Activated naive CD4-positive, alpha-beta T cell (primary cell): Measurements from ENCODE around the gene GARRE1.
A peak's percentile ranks its signal among the peaks of the same experiment; 100 is the strongest.
"Not testable (repeated sequence)": the region's sequence is repeated elsewhere in the genome, so short reads cannot be mapped to it uniquely, and the experiment has no call there.

ENCODE experiments used
- DNase-seq, 4 experiments: peaks; one replicate each; lab custom pipeline; 2025; lab: John Stamatoyannopoulos, UW

GARRE1 gene

GRCh38 chr19:34230820-34231219 is 23.5 kb upstream of the GARRE1 start:
- DNase-seq, result no peak

DNA sequence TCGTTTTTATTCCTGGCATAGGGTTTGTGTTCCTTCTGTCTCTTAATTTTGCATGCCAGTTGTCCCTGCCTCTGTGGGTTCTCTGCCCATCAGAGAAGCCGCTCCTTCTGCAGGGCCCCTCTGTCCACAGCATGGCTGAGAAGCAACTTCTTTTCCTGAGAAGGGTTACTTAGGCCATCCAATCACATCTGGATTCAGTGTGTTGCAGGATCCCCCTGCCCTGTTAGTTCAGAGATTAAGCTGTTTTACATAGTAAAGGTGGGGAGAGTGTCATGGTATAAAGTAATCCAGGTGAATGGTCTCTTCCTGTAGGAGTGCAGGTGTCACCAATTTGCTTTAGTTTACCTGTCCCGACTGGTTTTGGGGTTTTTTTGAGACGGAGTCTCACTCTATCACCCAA is 22.9 kb upstream of the GARRE1 start:
- no peak for DNase-seq

- DNase-seq, result no peak
Measured at GRCh38 chr19:34232566-34233481, 21.5 kb upstream of the GARRE1 start.

DNA sequence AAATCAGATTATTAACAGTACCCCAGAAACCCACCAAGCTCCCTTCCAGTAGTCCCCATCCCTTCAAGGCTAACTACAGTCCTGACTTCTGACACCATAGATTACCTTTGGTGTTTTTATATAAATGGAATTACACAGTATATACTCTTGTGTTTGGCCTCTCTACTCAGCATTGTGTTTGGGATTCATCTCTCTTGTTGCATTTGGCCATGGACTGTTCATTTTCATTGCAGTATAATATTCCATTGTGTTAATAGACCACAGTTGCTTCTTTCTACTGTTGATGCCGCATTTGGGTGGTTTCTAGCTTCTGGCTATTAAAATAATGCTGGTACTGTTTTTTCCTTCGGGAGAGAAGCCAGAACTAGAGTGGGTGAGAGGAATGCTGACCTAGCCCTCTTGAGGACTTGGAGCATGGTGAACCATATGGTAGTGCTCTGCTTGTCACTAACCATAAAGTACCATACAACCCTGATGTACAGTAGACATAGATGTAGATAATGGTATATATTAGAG is 18.9 kb upstream of the GARRE1 start:
- no peak for DNase-seq

- no peak for DNase-seq
Measured at GRCh38 chr19:34236035-34236987, 18.0 kb upstream of the GARRE1 start.

DNA sequence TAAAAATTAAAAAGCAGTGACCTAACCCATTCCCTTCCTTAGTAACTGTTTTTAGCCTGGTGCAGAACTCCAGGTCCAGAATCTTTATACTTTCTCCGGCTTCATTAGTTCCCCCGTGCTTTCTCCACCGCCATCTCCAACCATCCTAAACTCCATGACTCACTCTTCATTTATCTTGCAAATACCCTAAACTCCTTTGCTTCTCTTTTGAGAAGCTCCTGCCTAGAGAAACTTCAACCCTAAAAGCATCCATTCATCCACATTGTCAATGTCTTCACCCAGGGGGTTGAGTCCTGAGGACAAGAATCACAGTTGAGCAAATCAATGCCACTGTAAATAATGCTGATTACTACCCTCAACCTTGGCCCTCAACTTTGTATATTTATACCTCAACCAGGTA is 17.1 kb upstream of the GARRE1 start:
- DNase-seq, result no peak

DNA sequence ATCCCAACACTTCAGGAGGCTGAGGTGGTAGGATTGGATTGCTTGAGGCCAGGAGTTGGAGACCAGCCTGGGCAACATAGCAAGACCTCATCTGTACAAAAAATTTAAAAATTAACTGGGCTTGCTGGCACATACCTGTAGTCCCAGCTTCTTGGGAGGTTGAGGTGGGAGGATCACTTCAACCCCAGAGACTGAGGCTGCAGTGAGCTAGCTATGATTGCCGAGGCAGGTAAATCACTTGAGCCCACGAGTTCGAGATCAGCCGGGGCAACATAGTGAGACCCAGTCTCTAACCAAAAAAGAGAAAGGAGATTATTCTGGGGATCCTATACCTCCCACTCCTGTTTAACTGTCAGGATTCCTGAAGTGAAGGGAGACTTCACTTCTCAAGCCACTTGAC is 16.4 kb upstream of the GARRE1 start:
- DNase-seq, result no peak

- DNase-seq, result peak in 1 of 4 experiments; percentile 6
Measured at GRCh38 chr19:34241513-34242337, 12.6 kb upstream of the GARRE1 start.

DNA sequence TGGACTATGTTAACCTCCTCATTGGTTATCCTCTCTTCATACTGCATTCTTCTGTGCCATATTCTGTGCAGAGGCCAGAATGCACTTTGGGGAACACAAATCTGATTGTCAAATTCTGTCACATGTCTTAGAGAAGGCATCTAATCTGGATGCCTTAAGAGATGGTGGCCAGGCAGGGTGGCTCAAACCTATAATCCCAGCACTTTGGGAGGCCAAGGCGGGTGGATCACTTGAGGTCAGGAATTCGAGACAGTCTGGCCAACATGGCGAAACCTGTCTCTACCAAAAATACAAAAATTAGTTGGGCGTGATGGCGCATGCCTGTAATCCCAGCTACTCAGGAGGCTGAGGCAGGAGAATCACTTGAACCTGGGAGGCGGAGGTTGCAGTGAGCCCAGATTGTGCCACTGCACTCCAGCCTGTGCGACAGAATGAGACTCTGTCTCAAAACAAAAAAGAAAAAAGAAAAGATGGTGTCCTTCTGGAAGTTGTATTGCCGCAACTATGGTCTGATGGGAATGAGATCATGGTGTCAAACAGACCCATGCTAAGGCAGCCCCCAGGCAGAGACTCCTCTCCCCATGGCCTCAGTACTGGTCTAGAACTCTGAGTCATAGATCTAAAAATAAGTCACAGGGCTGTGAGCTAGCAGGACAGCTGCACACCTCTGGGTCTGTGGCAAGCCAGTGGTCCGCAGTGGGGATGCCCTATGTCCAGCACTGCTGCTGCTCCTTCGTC is 11.0 kb upstream of the GARRE1 start:
- DNase-seq, result not testable (repeated sequence)

DNA sequence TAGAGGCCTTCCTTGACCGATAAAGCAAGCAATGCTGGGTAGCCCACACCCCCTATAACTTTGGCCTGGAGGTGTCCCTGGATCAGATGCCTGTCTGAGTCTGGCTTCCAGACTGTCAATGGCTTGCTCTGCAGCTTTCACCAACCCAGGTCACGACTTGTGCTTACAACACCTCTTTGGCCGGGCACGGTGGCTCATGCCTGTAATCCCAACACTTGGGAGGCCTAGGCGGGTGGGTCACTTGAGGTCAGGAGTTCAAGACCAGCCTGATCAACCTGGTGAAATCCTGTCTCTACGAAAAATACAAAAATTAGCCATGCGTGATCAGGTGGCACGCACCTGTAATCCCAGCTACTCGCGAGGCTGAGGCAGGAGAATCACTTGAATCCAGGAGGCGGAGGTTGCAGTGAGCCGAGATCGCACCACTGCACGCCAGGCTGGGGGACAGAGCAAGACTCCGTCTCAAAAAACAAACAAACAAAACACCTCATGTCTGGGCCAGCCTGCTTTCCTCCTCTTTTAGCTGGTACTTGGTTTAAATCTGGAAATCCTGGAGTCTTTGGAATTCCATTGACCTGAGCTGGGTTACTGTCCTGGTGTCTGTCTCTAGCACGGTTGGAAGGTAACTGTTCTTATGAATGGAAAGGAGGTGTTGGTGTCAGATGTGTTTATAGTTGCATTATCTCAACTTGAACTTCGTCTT is 10.3 kb upstream of the GARRE1 start:
- no peak for DNase-seq

GRCh38 chr19:34244611-34245299 is 9.6 kb upstream of the GARRE1 start:
- no peak for DNase-seq

GRCh38 chr19:34246340-34246739 is 8.0 kb upstream of the GARRE1 start:
- DNase-seq, result no peak

GRCh38 chr19:34248941-34249340 is 5.4 kb upstream of the GARRE1 start:
- DNase-seq, result no peak

- DNase-seq, result not testable (repeated sequence)
Measured at GRCh38 chr19:34253167-34253566, 1.2 kb upstream of the GARRE1 start.

DNA sequence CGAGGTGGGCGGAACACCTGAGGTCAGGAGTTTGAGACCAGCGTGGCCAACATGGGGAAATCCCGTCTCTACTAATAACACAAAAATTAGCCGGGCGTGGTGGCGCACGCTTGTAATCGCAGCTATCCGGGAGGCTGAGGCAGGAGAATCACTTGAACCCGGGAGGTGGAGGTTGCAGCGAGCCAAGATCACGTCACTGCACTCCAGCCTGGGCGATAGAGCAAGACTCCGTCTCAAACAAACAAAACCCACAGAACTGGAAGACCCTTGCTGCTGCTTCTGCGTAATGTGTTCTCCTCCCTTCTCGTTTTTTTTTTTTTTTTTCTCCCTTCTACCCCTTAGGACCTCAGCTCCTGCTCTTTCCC is 691 bp upstream of the GARRE1 start:
- DNase-seq, result not testable (repeated sequence)

- DNase-seq, result peak in 1 of 4 experiments; percentile 25
Measured at GRCh38 chr19:34254698-34255432, 511 bp downstream of the GARRE1 start.

DNA sequence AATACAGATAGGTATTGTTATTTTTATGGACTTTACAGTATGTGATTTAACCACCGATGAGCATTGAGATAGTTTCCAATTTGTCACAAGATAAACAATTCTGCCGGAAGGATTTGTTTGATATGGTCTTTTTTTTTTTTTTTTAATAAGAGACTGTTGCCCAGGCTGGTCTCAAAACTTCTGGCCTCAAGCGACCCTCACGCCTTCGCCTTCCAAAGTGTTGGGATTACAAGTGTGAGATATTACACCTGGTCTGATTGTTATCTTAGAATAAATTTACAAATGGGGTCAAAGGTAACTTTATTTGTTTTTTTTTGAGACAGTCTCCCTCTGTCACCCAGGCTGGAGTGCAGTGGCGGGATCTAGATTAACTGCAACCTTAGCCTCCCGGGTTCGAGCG is 1.2 kb downstream of the GARRE1 start:
- DNase-seq, result no peak

DNA sequence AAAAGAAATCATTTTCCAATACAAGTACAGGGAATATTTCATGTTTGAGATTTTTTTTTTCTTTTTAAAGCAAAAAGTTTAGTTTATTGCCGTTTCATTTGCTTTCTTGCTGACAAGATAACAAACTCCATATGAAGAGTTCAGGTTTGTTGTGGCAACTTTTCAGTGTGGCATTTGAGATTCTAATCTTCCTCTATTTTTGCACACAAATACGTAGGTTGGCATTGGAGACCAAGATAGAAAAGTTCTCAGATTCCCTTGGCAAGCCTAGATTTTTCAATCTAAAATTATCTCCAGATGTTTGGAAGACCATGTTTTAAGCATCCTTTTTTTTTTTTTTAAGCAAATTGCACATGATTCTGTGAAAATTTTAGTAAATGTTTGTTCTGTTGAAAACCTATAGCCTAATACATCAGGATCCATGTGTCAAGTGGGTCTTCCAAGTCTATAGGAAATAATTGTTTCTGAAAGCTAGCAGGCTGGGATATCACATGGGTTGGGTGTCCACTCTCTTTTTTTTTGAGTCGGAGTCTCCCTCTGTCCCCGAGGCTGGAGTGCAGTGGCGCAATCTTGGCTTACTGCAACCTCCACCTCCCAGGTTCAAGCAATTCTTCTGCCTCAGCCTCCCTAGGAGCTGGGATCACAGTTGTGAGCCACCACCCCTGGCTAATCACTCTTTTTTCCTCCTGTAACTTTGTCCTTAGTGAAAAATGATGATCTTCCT is 2.6 kb downstream of the GARRE1 start:
- DNase-seq, result no peak
